Left hindlimb (tissue), 1 donor: Measurements from ENCODE around the gene CACNA1E.

Experiments
- DNase-seq: peaks from one replicate; pipeline ENCODE4 v3.0.0-alpha.2; 2018

Gene CACNA1E

DNA sequence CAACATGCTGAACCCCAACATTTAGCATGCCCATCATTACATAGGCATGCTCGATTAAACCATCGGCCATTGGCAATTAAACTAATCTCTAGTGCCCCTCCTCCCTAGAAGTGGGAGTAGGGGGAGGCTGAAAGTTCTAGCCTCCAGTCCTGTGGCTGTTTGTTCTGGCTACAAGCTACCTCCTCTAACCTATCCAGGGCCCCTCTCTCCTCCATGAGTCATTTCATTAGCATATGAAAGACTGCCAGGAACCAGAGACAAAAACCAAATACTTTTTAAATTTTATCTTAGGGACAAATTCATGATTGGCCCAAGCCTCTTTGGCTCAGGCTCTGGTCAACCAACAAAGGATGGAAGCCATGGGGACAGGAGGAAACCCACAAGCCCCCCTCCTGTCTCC lies 231.1 kb downstream of the CACNA1E start:
- DNase-seq, result no peak

DNA sequence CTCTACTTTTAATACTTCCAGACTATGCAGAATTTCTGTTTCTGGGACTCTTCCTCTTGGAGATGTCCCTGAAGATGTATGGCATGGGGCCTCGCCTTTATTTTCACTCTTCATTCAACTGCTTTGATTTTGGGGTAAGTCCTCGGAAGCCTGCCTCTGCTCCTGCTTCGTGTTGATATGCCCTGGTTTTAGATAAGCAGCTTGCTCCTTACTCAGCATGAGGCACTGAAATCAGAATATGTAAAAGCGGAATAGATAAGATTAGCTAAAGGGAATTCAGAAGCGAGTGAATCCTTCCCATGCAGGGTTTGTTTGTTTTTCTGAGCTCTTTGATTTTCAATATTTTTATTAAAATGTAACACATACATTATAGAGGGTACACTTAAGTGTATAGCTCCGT lies 234.7 kb downstream of the CACNA1E start:
- no peak for DNase-seq

DNA sequence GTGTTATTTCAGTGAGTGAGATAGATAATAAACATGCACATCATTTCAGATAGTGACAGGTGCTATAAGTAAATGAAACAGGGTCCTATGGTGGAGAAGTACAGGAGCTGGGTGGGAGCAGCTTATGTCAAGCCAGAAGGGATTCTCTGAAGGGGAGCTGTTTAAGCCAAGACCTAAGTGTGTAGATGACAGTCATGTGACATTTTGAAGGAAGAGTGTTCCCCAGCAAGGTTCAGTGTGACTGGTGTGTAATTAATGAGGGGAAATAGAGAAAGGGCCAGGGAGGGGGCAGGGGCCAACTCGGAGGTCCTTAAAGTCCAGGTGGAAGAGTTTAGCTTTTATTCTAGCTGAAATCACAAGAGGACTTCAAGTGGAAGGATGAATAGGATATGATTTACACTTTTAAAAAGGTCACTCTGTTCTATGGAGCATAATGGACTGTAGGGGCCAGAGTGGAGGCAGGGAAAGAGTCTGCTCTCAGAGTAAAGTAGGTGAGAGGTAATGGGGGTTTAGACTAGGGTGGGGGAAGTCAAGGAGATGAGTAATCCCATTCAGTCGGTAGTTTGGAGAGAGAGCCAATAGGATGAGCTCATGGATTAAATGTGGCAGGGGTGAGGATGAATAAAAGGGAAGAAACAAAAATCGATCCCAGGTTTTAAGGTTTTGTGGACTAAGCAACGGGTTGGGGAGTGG lies 243.1 kb downstream of the CACNA1E start:
- DNase-seq, result no peak

DNA sequence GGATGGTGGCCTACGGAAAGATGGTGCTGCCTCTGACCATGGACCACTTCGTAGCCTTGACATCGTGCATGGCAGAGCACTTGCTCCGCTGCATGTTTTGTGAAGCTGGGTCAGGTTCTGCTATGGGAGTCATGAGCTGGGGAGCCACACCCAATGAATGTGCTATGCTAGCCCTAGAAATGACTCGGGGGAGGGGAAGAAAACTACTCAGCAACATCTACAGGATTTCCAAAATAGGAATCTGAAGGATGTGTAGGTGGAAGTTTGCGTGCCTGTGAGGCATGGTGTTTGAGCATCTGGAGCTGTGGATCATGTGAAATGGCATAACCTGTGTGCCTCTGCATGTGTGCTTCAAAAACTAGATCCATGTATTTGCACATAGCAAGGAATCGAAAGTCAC lies 247.3 kb downstream of the CACNA1E start:
- DNase-seq, result no peak

DNA sequence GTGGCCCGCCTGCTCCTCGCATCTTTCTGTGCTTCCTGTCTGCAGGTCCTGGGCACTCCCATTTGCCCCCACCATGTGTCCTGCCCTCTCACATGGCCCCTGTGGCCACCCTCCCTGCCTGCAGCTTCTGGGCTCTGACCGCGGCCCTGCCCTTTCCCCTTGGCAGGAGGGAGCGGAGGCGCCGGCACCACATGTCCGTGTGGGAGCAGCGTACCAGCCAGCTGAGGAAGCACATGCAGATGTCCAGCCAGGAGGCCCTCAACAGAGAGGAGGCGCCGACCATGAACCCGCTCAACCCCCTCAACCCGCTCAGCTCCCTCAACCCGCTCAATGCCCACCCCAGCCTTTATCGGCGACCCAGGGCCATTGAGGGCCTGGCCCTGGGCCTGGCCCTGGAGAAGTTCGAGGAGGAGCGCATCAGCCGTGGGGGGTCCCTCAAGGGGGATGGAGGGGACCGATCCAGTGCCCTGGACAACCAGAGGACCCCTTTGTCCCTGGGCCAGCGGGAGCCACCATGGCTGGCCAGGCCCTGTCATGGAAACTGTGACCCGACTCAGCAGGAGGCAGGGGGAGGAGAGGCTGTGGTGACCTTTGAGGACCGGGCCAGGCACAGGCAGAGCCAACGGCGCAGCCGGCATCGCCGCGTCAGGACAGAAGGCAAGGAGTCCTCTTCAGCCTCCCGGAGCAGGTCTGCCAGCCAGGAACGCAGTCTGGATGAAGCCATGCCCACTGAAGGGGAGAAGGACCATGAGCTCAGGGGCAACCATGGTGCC lies 249.1 kb downstream of the CACNA1E start:
- DNase-seq, result no peak

DNA sequence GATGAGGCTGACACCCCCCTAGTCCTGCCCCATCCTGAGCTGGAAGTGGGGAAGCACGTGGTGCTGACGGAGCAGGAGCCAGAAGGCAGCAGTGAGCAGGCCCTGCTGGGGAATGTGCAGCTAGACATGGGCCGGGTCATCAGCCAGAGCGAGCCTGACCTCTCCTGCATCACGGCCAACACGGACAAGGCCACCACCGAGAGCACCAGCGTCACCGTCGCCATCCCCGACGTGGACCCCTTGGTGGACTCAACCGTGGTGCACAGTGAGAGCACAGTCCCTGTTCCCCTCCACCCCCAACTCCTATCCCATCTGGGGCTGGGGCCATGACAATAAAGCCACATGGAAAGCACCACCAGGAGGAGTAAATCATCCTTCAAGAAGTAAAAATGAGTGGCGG lies 250.2 kb downstream of the CACNA1E start:
- DNase-seq, result no peak

DNA sequence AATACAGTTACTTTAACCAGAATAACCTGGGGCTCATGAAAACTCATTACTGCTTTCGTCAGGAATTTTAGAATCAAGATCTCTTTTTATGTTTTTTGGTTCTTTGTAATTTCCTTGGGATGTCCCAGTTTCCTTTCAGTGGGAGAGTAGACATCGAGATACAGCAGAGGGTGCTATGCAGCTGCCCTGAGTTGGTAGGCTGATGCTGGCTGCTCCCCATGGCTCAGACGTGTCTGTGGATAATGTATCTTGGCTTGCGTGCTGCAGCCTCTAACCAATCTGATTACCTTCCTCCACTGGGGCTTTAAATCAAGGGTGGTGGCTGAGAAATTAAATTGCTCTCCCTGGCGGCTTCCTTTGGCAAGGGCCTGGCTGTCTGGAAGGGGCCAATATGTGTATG lies 253.7 kb downstream of the CACNA1E start:
- no peak for DNase-seq

DNA sequence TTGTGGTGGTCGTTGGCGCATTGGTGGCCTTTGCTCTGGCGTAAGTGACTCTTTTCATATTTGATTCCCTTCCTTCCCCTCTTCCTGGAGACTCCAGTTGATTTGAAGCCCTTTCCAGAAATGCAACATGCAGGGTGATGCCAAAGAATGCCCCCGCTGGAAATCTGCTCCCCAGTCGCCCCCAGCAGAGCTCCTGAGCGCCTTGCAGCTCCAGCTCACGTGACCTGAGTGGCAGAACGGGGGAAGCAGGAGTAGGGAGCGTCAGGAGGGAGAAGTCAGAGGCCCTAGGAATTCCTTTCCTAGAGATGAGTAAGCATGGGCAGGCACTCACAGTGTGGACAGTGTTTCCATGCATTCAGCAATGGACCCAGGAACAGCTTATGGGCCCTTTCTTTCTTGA lies 255.9 kb downstream of the CACNA1E start:
- DNase-seq, result no peak

DNA sequence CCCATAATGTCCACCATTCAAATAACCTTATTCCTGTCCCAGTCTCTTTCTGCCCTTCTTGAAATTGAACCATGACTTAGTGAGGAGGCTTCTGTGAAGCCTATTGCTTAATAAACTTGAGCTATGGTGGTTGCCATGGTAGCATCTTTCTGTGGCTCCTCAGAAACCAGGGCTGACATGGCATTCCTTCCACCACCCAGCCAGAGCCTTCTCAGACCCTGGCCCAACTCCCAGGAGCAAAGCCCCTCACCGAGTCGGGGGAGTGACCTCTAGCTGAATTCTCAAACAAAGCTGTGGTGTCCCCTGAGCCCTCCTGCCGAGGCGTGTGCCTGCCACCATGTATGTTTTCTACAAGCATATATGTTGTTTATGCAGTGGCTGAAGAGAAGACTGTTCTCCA lies 259.1 kb downstream of the CACNA1E start:
- DNase-seq, result peak; percentile 46

DNA sequence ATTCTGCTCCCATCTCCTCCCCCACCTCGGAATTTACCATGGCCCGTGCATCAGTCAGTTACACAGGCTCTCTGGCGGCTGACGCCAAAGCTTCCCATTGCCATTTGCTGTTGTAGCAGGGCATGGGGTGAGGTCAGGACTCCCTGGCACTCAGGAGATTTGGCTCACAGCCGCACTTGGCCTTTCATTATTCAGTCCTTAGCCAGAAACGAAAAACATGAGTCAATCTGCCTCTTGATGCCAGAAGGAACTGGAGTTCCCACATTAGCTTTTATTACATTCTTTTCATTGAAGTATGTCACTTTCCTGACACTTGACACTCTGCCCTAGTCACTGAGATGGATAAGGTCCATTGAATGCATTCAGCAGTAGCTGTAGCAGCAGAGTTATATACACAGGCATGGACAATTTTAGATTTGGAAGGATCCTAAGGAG lies 260.6 kb downstream of the CACNA1E start:
- no peak for DNase-seq

DNA sequence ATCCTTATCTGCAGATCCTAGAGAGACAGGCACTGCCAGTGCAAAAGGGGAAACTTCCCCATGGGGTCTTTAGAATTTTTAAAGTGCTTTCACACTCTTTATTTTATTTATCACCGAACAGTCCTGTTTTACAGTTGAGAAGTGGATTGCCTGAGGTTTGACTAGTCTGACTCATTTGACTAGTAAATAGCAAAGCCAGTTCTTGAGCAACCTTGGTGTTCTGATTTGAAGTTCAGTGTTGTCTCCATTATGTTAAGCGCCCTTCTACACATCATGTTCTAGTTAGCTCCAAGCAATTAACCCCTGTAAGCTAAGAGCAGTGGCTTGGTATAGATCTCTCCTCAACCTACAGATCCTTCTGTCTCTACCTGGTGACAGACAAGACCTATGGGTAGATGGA lies 262.9 kb downstream of the CACNA1E start:
- no peak for DNase-seq

DNA sequence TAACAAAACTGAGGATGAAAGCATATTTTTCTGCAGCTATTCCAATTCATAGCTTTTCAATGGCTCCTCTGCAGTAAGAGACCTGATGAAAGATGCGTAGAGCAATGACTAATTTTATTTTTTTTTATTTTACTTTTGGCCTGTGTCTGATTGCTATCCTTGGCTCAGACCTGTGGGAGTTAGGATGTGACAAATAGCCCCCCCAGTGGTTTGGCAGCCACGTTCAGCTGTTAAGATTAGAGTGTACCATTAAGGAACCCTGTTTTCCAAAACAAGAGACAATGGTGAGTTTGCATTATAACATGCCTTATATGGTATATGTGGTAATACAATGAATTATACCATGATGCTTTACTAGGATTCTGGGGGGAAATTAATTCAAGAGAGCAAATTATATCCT lies 264.7 kb downstream of the CACNA1E start:
- no peak for DNase-seq

DNA sequence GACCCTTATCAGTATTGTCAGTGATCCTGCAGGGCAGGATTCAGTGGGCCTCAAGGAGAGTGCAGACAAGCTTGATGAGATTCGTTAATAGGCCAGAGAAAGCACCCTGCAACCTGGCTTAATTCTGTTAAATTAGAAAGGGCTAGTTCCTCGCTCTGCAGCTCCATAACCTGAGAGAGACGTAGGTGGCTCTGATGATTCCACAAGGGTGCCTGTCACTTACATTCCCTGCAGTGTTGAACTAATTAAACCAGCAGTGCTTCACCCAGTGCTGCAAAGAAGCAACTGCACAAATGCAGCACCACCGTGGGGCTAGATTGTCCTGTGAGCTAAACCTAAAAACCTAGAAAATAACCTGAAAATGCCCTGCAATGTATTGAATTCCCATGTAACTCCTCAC lies 270.8 kb downstream of the CACNA1E start:
- DNase-seq, result no peak

DNA sequence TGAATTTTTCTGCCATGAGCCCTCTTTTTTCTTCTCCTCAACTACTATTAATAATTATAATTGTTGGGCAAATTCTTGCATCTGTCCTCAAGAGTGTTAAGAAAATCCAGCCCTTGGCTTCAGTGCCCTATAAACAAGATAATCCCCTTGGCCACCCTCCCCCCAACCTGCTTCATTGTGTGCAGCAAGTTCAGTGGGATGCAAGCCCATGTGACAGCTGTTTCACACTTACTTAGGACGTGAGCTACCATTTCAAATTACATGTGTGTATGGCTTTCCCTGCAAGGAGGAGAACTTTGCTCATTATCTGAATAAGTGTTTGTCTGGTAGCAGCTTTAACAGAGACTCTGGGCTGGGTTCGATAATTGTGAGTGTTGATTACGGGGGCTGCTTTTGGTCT lies 276.2 kb downstream of the CACNA1E start:
- no peak for DNase-seq

DNA sequence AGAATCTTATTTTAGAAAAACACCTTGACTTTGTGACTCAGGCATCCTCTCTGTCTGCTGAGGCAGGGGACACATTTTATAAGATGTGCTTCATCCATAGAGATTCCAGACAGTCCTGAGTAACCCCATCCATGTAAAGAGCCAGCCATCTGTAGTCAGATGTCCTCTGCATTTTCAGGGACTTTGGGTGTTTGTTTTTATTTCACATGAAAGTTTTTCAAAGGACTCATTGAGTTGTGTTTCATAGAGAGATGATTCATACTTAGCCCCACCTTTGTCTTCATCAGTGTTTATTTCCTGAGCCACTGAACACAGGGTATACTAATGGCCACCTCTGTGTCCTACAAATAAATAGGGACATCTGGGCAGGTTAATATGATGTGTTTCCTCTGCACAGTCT lies 280.4 kb downstream of the CACNA1E start:
- DNase-seq, result no peak

DNA sequence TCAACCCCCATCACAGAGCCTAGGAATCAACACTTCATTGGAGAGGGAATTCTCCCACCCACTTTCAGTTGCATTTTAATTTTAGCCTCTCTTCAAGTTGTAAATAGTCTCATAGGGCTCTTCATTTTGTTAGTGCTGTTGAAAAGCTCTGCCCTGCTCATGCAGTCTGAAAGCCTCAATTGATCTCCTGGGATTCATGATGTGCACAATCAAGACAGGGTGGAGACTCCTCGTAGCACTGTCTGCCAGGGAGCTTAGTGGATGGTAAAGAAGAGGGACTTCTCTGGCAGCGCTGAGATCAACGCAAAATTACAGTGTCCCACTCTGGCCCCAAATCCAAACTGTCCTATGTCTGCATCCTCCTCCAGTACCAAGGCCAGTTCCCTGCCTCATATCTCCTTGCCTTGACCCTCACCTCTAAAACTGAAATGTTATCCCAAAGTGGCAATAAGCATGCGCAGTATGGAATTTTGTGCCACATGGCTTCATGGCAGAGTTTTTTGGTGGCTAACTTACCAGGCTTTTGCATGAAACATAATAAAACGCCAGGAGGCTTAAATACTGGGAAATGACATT lies 282.2 kb downstream of the CACNA1E start:
- DNase-seq, result no peak

DNA sequence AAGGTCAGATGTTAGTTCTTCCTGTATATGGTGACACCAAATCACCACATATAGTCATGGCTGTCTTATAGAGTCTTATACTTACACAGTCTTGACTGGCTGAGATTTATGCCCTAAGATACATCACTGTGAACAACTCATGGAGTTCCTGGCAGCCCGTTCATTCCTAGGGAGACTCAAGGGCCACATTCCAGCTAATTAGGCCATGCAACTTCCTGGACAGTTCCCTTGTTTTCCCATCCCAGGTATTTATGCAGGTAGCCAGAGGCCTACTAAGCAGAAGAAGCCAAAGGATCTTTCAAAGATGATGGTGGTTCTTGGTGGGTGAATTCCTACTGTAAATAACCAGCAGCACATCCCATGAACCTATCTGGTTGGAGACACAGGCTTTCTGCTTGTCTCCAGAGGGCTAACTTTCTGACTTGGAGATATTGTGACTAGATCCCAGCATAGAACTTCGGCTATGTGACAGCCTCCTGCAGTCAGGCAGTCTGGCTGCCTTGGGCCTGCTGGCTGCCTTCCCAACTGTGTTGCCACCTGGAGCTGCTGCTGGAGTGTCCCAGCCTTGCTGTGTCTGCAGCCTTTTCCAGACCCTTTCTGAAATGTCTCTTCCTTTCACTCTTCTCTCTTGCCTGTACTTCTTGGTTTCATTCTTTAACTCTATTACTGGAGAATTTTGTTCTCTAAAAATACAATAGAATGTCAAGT lies 283.8 kb downstream of the CACNA1E start:
- DNase-seq, result no peak

DNA sequence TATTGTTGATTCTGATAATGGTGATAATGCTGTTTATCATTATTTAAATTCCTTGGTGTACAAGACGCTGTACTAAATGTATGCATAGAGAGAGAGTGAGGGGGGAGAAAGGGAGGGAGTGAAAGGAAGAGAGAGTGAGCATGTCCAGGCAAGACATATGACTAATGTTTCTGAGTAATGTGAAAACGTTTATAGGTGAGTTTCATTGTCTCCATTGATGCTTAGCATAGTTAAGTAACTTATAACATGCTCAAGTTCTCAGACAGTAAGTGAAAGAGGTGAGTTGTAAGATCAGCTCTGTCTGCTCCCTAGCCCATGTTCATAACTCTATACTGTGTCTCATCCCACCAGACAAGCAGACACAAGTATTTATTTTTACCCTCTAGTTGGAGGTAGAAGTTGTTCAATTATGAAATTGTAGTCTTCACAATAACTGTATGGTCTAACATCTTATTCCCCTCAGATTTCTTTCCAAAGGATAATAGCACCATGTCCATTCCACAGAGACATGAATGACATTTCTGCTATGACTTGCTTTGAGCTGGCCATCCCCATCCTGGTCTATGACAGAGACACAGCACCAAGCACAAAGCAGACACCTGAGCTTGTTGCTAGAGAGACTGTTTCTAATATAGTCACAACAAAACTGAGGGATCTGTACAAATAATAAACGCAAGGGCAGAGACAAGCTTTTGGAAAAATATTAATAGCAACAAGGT lies 285.1 kb downstream of the CACNA1E start:
- no peak for DNase-seq

DNA sequence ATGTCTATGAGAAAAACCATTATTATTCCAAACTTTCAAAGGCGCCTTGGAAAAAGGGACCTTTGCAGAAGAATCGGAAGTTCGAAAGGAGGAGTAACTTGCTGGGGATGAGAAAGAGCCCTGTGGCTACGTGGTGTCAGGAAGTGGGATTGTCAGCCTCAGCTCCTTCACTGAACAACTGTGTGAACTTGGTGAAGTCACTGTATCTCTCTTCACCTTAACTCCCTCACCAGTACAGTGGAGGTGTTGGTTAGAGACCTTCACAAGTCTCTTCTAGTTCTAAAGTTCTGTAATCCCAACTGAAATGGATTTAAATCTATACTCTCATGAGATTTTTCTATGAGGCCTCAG lies 285.6 kb downstream of the CACNA1E start:
- no peak for DNase-seq

DNA sequence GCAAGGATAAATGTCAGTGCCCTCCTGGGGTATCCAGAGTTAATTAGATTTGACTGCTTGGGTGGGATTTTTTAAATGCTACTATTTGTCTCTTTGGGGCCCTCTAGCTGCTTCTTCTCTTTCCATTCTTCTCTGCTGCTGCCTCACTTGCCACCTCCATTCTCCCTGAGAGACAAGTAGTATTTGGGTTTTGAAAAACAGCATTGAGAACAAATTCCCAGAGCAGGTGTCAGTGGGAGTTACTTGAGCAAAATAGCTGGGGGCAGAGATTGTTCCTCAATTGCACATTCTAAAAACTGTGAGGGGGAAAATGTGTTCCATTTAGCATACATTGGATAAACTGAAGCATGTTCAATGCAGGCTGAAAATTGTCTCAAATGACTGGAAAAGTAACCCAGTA lies 286.5 kb downstream of the CACNA1E start:
- DNase-seq, result no peak

DNA sequence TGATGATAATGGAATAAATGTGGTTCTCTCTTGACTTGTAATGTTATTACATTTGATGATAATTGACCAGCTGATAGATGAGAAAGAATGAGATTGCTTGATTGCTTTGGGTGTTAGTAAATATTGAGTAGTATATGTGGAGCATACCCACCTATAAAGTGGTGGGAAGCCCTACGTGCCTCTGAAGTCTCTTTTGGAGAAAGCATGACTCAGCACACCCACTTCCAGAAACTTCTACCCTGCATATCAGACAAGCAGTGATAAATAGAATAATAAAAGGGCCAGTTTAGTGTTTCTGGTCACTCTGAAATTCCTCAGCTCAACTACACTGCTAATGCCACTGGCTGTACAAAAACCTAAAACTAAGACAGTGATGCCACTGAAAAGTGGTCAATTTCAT lies 289.4 kb downstream of the CACNA1E start:
- DNase-seq, result no peak

DNA sequence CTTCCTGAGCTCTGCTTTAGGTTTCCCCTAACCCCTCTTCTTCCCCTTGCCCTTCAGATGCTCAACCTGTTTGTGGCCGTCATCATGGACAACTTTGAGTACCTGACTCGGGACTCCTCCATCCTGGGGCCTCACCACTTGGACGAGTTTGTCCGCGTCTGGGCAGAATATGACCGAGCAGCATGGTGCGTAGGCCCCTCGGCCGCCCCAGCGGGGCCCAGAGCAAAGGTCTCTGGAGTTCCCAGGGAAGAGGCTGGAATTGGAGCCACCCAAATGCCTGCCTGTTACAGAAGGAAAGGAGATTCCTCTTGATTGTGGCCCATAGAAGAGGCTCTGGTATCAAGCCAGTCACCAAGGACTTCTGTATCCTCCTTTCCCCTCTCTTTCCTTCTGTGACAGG lies 292.7 kb downstream of the CACNA1E start:
- DNase-seq, result no peak

DNA sequence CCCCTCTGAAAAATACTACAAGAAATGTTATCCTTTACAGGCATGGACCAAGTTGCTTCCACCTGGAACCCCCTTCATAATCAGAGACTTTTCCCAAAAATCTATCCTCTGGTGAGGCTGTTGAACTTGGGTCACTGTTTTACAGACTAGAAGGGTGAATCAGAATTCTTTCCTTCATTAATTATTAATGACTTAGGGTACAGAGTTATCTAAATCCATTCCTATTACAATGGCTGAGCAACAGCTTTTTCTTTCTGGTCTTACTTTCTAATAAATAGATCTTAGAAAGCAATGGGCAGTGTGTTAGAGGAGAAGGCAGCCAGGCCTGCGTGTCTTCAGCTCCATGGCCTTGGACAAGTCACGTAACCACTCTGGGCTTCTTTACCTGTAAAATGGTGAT lies 294.0 kb downstream of the CACNA1E start:
- no peak for DNase-seq
